B cell (primary cell): Measurements from ENCODE around the gene GALNT10. TPM values are rescaled to one million over a fixed set of nuclear protein-coding genes. Genes with fewer than 3 reads are reported as not detected.

Experiments
- ATAC-seq: fragments of 200-7000 bp; cut with Tn5 transposase; one replicate; pipeline ENCODE4 v1.10.0; 2021; ENCODE audit warnings: low read depth, mild to moderate bottlenecking, moderate number of reproducible peaks, moderate library complexity
- CTCF ChIA-PET: fragments of 350-600 bp; sonication (Branson Sonifier 250); formaldehyde crosslinking; loops from one replicate; lab custom pipeline; 2021; ENCODE audit warnings: antibody characterized with exemption, inconsistent platforms; lab: Charles Lee
- POLR2A ChIA-PET: fragments of 350-600 bp; sonication (Branson Sonifier 250); formaldehyde crosslinking; loops from one replicate; lab custom pipeline; 2021; ENCODE audit warnings: antibody characterized with exemption; lab: Charles Lee
- DNase-seq: peaks from one replicate; pipeline ENCODE4 v3.0.0; 2013
- H2AFZ ChIP-seq: 2 replicates; pipeline ENCODE4 v1.6.1; 2012; ENCODE audit warnings: mild to moderate bottlenecking, low read depth, low read length; ENCODE audit not compliant: insufficient read depth, poor library complexity, severe bottlenecking
- H3K27ac ChIP-seq, 2 donors: 1 replicate in 1 of 2; 2 replicates in 1 of 2; pipeline ENCODE4 v1.5.1; 2012 to 2013; ENCODE audit warnings: low read length in 2 of 2, mild to moderate bottlenecking in 2 of 2, moderate library complexity in 1 of 2
- H3K27me3 ChIP-seq, 4 experiments: fragments of 200-600 bp in 1 of 4; sonication (generic) in 1 of 4; replicated peaks in 1 of 4; 1 replicate in 2 of 4; 2 replicates in 2 of 4; pipeline versions ENCODE4 v1.6.1 to v1.7.0; 2013 to 2016; ENCODE audit warnings: low read length in 3 of 4, mild to moderate bottlenecking in 2 of 4, mixed read lengths in 1 of 4, moderate library complexity in 1 of 4; ENCODE audit not compliant: insufficient read depth in 4 of 4, control insufficient read depth in 3 of 4; ENCODE audit errors: control extremely low read depth in 1 of 4
- H3K36me3 ChIP-seq, 2 experiments: replicated peaks in 1 of 2; 1 replicate in 1 of 2; 2 replicates in 1 of 2; pipeline versions ENCODE4 v1.6.1 to v1.7.1; 2013; ENCODE audit warnings: low read length in 1 of 2; ENCODE audit not compliant: insufficient read depth in 2 of 2, control insufficient read depth in 1 of 2; ENCODE audit errors: control extremely low read depth in 1 of 2, extremely low read depth in 1 of 2
- H3K4me1 ChIP-seq, 2 donors: fragments of 200-600 bp in 1 of 2; sonication (generic) in 1 of 2; 1 replicate in 1 of 2; 2 replicates in 1 of 2; pipeline versions ENCODE4 v1.5.1 to v1.6.1; 2013 to 2017; ENCODE audit warnings: low read length in 2 of 2; ENCODE audit not compliant: control insufficient read depth in 2 of 2, insufficient read depth in 2 of 2
- H3K4me2 ChIP-seq: replicated peaks from 2 replicates; pipeline ENCODE3; 2012; ENCODE audit warnings: mild to moderate bottlenecking, low read depth, low read length; ENCODE audit not compliant: poor library complexity, severe bottlenecking
- H3K4me3 ChIP-seq, 5 experiments: fragments of 200-600 bp in 1 of 5; sonication (generic) in 1 of 5; 1 replicate in 3 of 5; 2 replicates in 2 of 5; pipeline versions ENCODE4 v1.5.1 to v1.7.0; 2011 to 2016; ENCODE audit warnings: low read length in 4 of 5, mild to moderate bottlenecking in 4 of 5, low read depth in 2 of 5, control low read depth in 1 of 5, moderate library complexity in 1 of 5; ENCODE audit not compliant: insufficient read depth in 1 of 5; ENCODE audit errors: control extremely low read depth in 1 of 5, extremely low read depth in 1 of 5
- H3K79me2 ChIP-seq: fragments of 200-600 bp; sonication (generic); one replicate; pipeline ENCODE4 v1.6.0; 2016; ENCODE audit warnings: low read length; ENCODE audit not compliant: control insufficient read depth, insufficient read depth
- H3K9ac ChIP-seq: fragments of 200-600 bp; sonication (generic); 2 replicates; pipeline ENCODE4 v1.6.1; 2017; ENCODE audit warnings: mild to moderate bottlenecking, low read length, moderate library complexity
- H3K9me3 ChIP-seq, 3 donors: one replicate each; pipeline versions ENCODE4 v1.6.1 to v1.7.1; 2013; ENCODE audit warnings: low read length in 2 of 3; ENCODE audit not compliant: control insufficient read depth in 2 of 3, insufficient read depth in 1 of 3; ENCODE audit errors: control extremely low read depth in 1 of 3
- H4K20me1 ChIP-seq: 2 replicates; pipeline ENCODE4 v1.6.0; 2012; ENCODE audit warnings: mild to moderate bottlenecking, low read length; ENCODE audit not compliant: insufficient read depth, control insufficient read depth, poor library complexity, severe bottlenecking
- H3K27ac Mint-ChIP-seq: one replicate; pipeline ENCODE4 v1.8.0; 2021; ENCODE audit warnings: mixed read lengths
- H3K27me3 Mint-ChIP-seq: one replicate; pipeline ENCODE4 v1.8.0; 2021; ENCODE audit warnings: mixed read lengths
- H3K4me1 Mint-ChIP-seq: one replicate; pipeline ENCODE4 v1.8.0; 2021; ENCODE audit warnings: mixed read lengths
- H3K4me3 Mint-ChIP-seq: one replicate; pipeline ENCODE4 v1.8.0; 2021; ENCODE audit warnings: mixed read lengths
- H3K9me3 Mint-ChIP-seq: one replicate; pipeline ENCODE4 v1.8.0; 2022; ENCODE audit warnings: mixed read lengths; ENCODE audit not compliant: insufficient read depth
- CTCF ChIP-seq: fragments of 200-600 bp; IDR thresholded peaks from one replicate; pipeline ENCODE4 v1.8.0; 2022; ENCODE audit warnings: antibody characterized with exemption, mild to moderate bottlenecking
- EZH2 ChIP-seq: IDR thresholded peaks from 2 replicates; pipeline ENCODE4 v1.6.1; 2012; ENCODE audit warnings: borderline replicate concordance, low read depth, mild to moderate bottlenecking, moderate library complexity, low read length; ENCODE audit not compliant: insufficient read depth, poor library complexity, severe bottlenecking
- WGBS: methylation state at CpG from one replicate; pipeline ENCODE4 v1.1.5; 2013; ENCODE audit warnings: missing lambda C conversion rate; ENCODE audit not compliant: insufficient coverage; 5-methylcytosine and 5-hydroxymethylcytosine counted together
- intact Hi-C: fragments of 100-400 bp; cut with micrococcal nuclease; formaldehyde crosslinking; loops from one replicate; pipeline ENCODE4 v1.10.0; 2022
- polyA plus RNA-seq: library from polyadenylated mRNA; depleted of rRNA; stranded (reverse); fragments of >200 nt; gene quantifications from 2 replicates; pipeline ENCODE4 v1.2.3, GENCODE V29; 2012
- total RNA-seq, 2 donors: library from RNA; stranded (reverse); fragments of 120-200 nt in 1 of 2; gene quantifications; 1 replicate in 1 of 2; 2 replicates in 1 of 2; pipeline versions ENCODE4 v1.2.3 to v1.2.4, GENCODE V29; 2013 to 2022

The GALNT10 gene
- total and polyA plus RNA-seq, 2 donors (not counting 1 experiment from before 2014, with no cell fraction given), result 27.7 to 42.8 TPM

GRCh38 chr5:154419236-154419635 is 228.7 kb downstream of the GALNT10 start:
- H3K9me3 Mint-ChIP-seq, result no peaks in the 10 kb centered on the region
- intact Hi-C loops, result no loop called here

GRCh38 chr5:154421868-154422267 is 231.3 kb downstream of the GALNT10 start:
- Histone ChIP-seq H3K9ac (no peak overlapping the region), H2AFZ (no peak overlapping the region), H3K4me1 (peaks cover 0 to 4% of the 10 kb centered on the region in 2 donors), H3K79me2 (peaks cover 7% of the 10 kb centered on the region), H3K36me3 (peaks cover 6 to 43% of the 10 kb centered on the region in 2 experiments), H3K4me2 (no peak overlapping the region), H3K9me3 (peaks cover 0 to 2% (median 2%) of the 10 kb centered on the region in 3 donors), H3K4me3 (no peak overlapping the region), H3K27me3 (no peaks in the 10 kb centered on the region), H4K20me1 (no peaks in the 10 kb centered on the region), H3K27ac (no peak overlapping the region)
- Mint-ChIP-seq H3K9me3 (no peaks in the 10 kb centered on the region), H3K27ac (no peak overlapping the region), H3K4me3 (no peak overlapping the region), H3K4me1 (peaks cover 2% of the 10 kb centered on the region), H3K27me3 (no peaks in the 10 kb centered on the region)
- DNase-seq (no peak), ATAC-seq (no peak)
- 75% methylated on average over 1 of the region's 1 CpG for WGBS
- CTCF ChIA-PET, result interaction anchor here (0.9 to 4.1 kb wide), 7 partner anchors 10 to 349 kb away, joined by 3 to 17 read pairs (median 4); no protein-coding TSS in a partner anchor
- POLR2A ChIA-PET, result no interaction called here
- TF ChIP-seq CTCF (no peak), EZH2 (no peak)
- intact Hi-C loops, result no loop called here

More at GRCh38 chr5:154419236-154419635, 228.7 kb downstream of the GALNT10 start:
- Histone ChIP-seq H3K9me3 (peaks cover 0 to 2% (median 2%) of the 10 kb centered on the region in 3 donors), H3K79me2 (no peaks in the 10 kb centered on the region), H3K4me1 (peaks cover 4 to 18% of the 10 kb centered on the region in 2 donors), H2AFZ (no peak overlapping the region), H3K9ac (no peak overlapping the region), H3K36me3 (peaks cover 6 to 49% of the 10 kb centered on the region in 2 experiments), H3K4me2 (no peak overlapping the region), H3K27ac (no peak overlapping the region), H4K20me1 (no peaks in the 10 kb centered on the region), H3K27me3 (no peaks in the 10 kb centered on the region), H3K4me3 (no peak overlapping the region)
- no peak overlapping the region for H3K4me3 Mint-ChIP-seq
- WGBS, result 92% methylated on average over 7 of the region's 7 CpGs
- no peak overlapping the region for H3K27ac Mint-ChIP-seq
- no peak for ATAC-seq
- CTCF ChIA-PET, result interaction anchor here (4.1 kb wide), 1 partner anchor 14 kb away, joined by 17 read pairs; no protein-coding TSS in a partner anchor
- POLR2A ChIA-PET, result no interaction called here
- DNase-seq, result no peak
- H3K27me3 Mint-ChIP-seq, result no peaks in the 10 kb centered on the region
- no peak for TF ChIP-seq CTCF
- TF ChIP-seq EZH2, result no peak
- peaks cover 14% of the 10 kb centered on the region for H3K4me1 Mint-ChIP-seq
